Heart left ventricle (tissue), 16 donors: Measurements from ENCODE around the gene CACNA2D1. TPM values are rescaled to one million over a fixed set of nuclear protein-coding genes. Genes with fewer than 3 reads are reported as not detected.

Experiments
- ATAC-seq, 4 donors: fragments of 200-7000 bp; cut with Tn5 transposase; one replicate each; pipeline ENCODE4 v1.9.1; 2020 to 2022; ENCODE audit warnings: moderate library complexity in 4 of 4, mild to moderate bottlenecking in 3 of 4, moderate number of reproducible peaks in 1 of 4
- DNase-seq, 5 donors: peaks; one replicate each; pipeline ENCODE4 v3.0.0-alpha.2; 2020
- H3K27ac ChIP-seq, 12 donors: fragments of 200-600 bp; sonication (generic) in 4 of 12; one replicate each; pipeline versions ENCODE4 v1.5.0 to v1.8.0; 2016 to 2022; ENCODE audit warnings: mild to moderate bottlenecking in 2 of 12
- H3K27me3 ChIP-seq, 9 donors: fragments of 200-600 bp; sonication (generic) in 2 of 9; one replicate each; pipeline versions ENCODE4 v1.5.1 to v1.8.0; 2016 to 2022; ENCODE audit warnings: mild to moderate bottlenecking in 3 of 9
- H3K36me3 ChIP-seq, 9 donors: fragments of 200-600 bp; sonication (generic) in 2 of 9; one replicate each; pipeline versions ENCODE4 v1.5.0 to v1.8.0; 2018 to 2022; ENCODE audit warnings: mild to moderate bottlenecking in 2 of 9
- H3K4me1 ChIP-seq, 12 donors: fragments of 200-600 bp; sonication (generic) in 4 of 12; one replicate each; pipeline versions ENCODE4 v1.5.0 to v1.8.0; 2016 to 2022; ENCODE audit warnings: mild to moderate bottlenecking in 3 of 12
- H3K4me3 ChIP-seq, 12 donors: fragments of 200-600 bp; sonication (generic) in 4 of 12; one replicate each; pipeline versions ENCODE4 v1.5.0 to v1.8.0; 2017 to 2022; ENCODE audit warnings: mild to moderate bottlenecking in 9 of 12, moderate library complexity in 4 of 12
- H3K9me3 ChIP-seq, 12 donors: fragments of 200-600 bp; sonication (generic) in 4 of 12; one replicate each; pipeline versions ENCODE4 v1.5.0 to v1.8.0; 2016 to 2022; ENCODE audit warnings: mild to moderate bottlenecking in 1 of 12
- POLR2A ChIP-seq, 2 donors: fragments of 450-650 bp; IDR thresholded peaks; one replicate each; pipeline ENCODE4 v1.6.1; 2017; ENCODE audit warnings: antibody characterized with exemption in 2 of 2, mild to moderate bottlenecking in 2 of 2, moderate library complexity in 2 of 2
- WGBS, 4 donors: extraction: QIAGEN DNeasy Blood & Tissue Kit in 2 of 4; methylation state at CpG; one replicate each; pipeline versions ENCODE4 v1.1.5 to v1.1.7; 2013 to 2018; 5-methylcytosine and 5-hydroxymethylcytosine counted together
- intact Hi-C, 10 donors: fragments of 100-400 bp; cut with DNase I; formaldehyde crosslinking; loops; one replicate each; pipeline versions ENCODE4 v1.11.1 to v1.14.2; 2022
- polyA plus RNA-seq, 2 donors: library from polyadenylated mRNA; stranded (reverse); fragments of 200-250 nt; gene quantifications; one replicate each; pipeline ENCODE4 v1.2.3, GENCODE V29; 2013
- total RNA-seq, 9 donors: library from RNA; depleted of rRNA in 2 of 9; stranded (reverse); fragments of >200 nt in 2 of 9; fragmentation: NEBNext Ultra II Directional in 3 of 9; extraction: Animal tissue kit (Norgen Biotek cat#: 25700) in 3 of 9; gene quantifications; one replicate each; pipeline versions ENCODE4 v1.1.0 to v1.2.4, GENCODE V29; 2016 to 2023
- TF ChIP-seq, protein P1 (sequence below), 12 donors: fragments of 200-600 bp; sonication (generic) in 4 of 12; IDR thresholded peaks; one replicate each; pipeline versions ENCODE4 v1.5.0 to v1.8.0; 2018 to 2022; ENCODE audit warnings: antibody characterized with exemption in 12 of 12, mild to moderate bottlenecking in 5 of 12
- donor health status: ischemic (EF 13 %, LVEDD 7.1; RV severe dilation, severe dysfunction).
- donor health status: healthy with polysubstance abuse.
- donor health status: DM: no; HTN: yes; CAD: no.
- donor health status: DM: no; HTN: no; CAD: no.
- donor health status: ischemic (EF 25% LVEDD 6.9; RV normal size, moderate dysfunction).
- donor health status: ischemic (EF 25% LVEDD 5.7; RV mildly dilated, moderate dysfunction).
- donor health status: healthy.
- donor health status: DM: yes; HTN: yes; CAD: no.
- donor health status: ischemic (EF 35%, LVEDD 5.7; RV mildly dilated, moderate dysfunction).
- donor health status: nonischemic (EF 11% LVEDD 7.7; RV severe dilation, severe dysfunction).
- donor health status: DM: yes; HTN: yes; CAD: no.
- donor health status: PGD.
- donor health status: ischemic (EF 29% LVEDD 5.4; RV normal size, mild dysfunction).
- donor health status: nonischemic (EF 23%, LVEDD 6.1; RV moderate dilation, normal function).

CACNA2D1 gene
- total and polyA plus RNA-seq, 11 donors = 13.5 to 122 (median 55.5) TPM

DNA sequence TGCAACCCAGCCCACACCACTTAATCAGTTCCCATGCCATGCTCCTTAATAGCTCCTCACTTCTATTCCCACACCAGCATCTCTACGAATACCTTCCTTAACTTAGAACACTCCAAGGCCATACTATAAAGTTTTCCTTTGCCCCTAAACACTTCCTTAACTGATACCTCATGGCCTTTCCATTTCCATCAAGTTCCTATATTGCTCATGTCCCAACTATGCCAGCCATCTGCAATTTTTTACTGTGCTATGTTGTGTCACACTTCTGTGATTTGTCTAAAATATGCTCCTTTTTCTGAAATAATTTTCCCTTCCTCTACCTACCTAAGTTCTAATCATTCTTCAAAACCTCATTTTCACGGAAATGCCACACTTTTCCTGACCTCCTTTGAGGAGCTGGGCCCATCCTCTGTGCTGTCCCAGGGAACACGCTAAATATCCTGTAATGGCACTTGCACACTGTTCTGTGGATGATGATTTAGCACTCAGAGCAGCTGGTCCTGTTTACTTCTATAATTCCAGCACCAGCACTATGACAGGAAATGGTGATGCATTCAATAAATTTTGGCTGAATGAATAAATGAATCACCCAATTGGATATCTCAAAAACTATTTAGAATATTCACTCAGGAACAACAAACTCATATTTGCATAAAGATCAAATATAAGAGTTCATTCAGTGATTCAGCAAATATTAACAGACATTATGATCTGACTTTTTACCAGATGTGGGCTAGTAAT lies 407.3 kb downstream of the CACNA2D1 start:
- H3K4me1 ChIP-seq = peaks cover 0 to 3% (median 0%) of the 10 kb centered on the region in 12 donors
- DNase-seq = no peak
- WGBS, 4 donors = 74 to 82% (median 80%) methylated on average over 3 of the region's 3 CpGs
- peaks cover 0 to 18% (median 0%) of the 10 kb centered on the region in 9 donors for H3K36me3 ChIP-seq
- no peaks in the 10 kb centered on the region for H3K9me3 ChIP-seq
- H3K4me3 ChIP-seq = no peak overlapping the region
- intact Hi-C loops = no loop called here
- no peaks in the 10 kb centered on the region for H3K27me3 ChIP-seq
- ATAC-seq = peak in 1 of 4 donors; percentile 69
- no peak overlapping the region for H3K27ac ChIP-seq
- TF ChIP-seq, protein P1, sequence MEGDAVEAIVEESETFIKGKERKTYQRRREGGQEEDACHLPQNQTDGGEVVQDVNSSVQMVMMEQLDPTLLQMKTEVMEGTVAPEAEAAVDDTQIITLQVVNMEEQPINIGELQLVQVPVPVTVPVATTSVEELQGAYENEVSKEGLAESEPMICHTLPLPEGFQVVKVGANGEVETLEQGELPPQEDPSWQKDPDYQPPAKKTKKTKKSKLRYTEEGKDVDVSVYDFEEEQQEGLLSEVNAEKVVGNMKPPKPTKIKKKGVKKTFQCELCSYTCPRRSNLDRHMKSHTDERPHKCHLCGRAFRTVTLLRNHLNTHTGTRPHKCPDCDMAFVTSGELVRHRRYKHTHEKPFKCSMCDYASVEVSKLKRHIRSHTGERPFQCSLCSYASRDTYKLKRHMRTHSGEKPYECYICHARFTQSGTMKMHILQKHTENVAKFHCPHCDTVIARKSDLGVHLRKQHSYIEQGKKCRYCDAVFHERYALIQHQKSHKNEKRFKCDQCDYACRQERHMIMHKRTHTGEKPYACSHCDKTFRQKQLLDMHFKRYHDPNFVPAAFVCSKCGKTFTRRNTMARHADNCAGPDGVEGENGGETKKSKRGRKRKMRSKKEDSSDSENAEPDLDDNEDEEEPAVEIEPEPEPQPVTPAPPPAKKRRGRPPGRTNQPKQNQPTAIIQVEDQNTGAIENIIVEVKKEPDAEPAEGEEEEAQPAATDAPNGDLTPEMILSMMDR (IDR thresholded peaks at IDR 0.05) = no peak
- TF ChIP-seq POLR2A (IDR thresholded peaks at IDR 0.05) = no peak

GRCh38 chr7:82035456-82035855 lies 408.1 kb downstream of the CACNA2D1 start:
- no peak for DNase-seq
- no peaks in the 10 kb centered on the region for H3K9me3 ChIP-seq
- no peak overlapping the region for H3K4me3 ChIP-seq
- no peak for TF ChIP-seq POLR2A (IDR thresholded peaks at IDR 0.05)
- TF ChIP-seq, protein P1 (IDR thresholded peaks at IDR 0.05) = no peak
- no peaks in the 10 kb centered on the region for H3K27me3 ChIP-seq
- intact Hi-C loops = no loop called here
- WGBS, 4 donors = 91 to 95% (median 93%) methylated on average over 1 of the region's 1 CpG
- no peak overlapping the region for H3K27ac ChIP-seq
- no peak for ATAC-seq
- peaks cover 0 to 15% (median 0%) of the 10 kb centered on the region in 9 donors for H3K36me3 ChIP-seq
- peaks cover 0 to 3% (median 0%) of the 10 kb centered on the region in 12 donors for H3K4me1 ChIP-seq

DNA sequence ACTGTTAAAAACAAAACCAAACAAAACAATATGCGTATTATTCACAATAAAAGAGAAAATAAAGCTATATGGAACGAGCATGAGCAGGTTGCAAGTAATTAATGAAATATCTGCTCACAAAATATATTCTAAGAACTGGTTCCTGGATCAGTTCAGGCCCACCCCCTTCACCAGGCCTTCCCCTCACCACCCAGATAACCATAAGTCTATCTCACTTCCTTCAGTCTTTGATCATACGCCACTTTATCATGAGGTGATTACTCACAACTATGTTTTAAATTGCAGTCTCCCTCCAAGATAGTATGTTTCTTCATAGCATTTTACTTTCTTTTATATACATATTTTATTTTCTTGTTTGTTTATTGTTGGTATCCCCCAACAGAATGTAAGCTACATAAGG lies 410.7 kb downstream of the CACNA2D1 start:
- Histone ChIP-seq H3K27me3 (no peaks in the 10 kb centered on the region), H3K9me3 (no peaks in the 10 kb centered on the region), H3K4me1 (peaks cover 0 to 4% (median 0%) of the 10 kb centered on the region in 12 donors), H3K4me3 (no peak overlapping the region), H3K27ac (no peak overlapping the region), H3K36me3 (peaks cover 0 to 16% (median 0%) of the 10 kb centered on the region in 9 donors)
- DNase-seq (no peak), ATAC-seq (no peak)
- intact Hi-C loops = no loop called here
- no peak for TF ChIP-seq POLR2A (IDR thresholded peaks at IDR 0.05)
- TF ChIP-seq, protein P1 (IDR thresholded peaks at IDR 0.05) = no peak
- 88 to 94% (median 90%) methylated on average over 3 of the region's 3 CpGs for WGBS, 4 donors

DNA sequence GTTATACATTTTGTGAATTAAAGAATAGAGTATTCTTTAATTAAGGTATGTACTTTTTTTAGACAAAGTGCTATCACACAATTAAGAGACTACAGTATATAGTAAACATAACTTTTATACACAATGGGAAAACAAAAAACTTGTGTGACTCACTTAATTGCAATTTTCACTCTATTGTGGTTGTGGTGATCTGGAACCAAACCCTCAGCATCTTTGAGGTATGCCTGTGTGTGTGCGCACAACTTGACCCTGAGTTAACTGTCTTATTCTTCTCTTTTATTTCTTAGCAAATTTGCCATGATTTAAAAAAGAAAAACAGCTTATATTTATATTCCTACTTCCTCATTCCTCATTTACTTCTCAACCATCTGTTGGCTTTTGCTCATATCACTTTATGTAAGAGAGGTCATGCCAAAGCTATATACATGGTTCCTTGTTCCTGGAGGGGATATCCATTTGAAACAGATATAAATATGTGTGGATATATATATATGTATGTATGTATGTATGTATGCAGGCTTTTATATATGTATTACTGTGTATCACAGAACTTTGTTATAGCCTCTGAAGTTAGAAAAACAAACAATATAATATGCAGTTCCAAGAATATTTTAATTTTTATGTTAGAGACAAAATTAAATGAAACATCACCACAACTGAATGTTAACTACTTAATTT lies 414.2 kb downstream of the CACNA2D1 start:
- peaks cover 0 to 4% (median 0%) of the 10 kb centered on the region in 12 donors for H3K4me1 ChIP-seq
- DNase-seq (no peak), ATAC-seq (no peak)
- H3K27me3 ChIP-seq = no peaks in the 10 kb centered on the region
- WGBS, 4 donors = 94 to 98% (median 95%) methylated on average over 1 of the region's 1 CpG
- H3K36me3 ChIP-seq = peaks cover 0 to 5% (median 0%) of the 10 kb centered on the region in 9 donors
- H3K27ac ChIP-seq = no peak overlapping the region
- H3K9me3 ChIP-seq = no peaks in the 10 kb centered on the region
- intact Hi-C loops = loop anchor here in 1 of 10 donors (10.0 kb wide), 1 partner anchor 545 kb away; no protein-coding TSS in a partner anchor
- H3K4me3 ChIP-seq = no peak overlapping the region
- TF ChIP-seq, protein P1 (IDR thresholded peaks at IDR 0.05) = no peak
- no peak for TF ChIP-seq POLR2A (IDR thresholded peaks at IDR 0.05)
